ENCODE data around the gene GNAQ. TPM values are rescaled to one million over a fixed set of nuclear protein-coding genes. Genes with fewer than 3 reads are reported as not detected.
A peak's percentile ranks its signal among the peaks of the same experiment; 100 is the strongest.
"Not testable (repeated sequence)": the region's sequence is repeated elsewhere in the genome, so short reads cannot be mapped to it uniquely, and the experiment has no call there.

Gene GNAQ
- polyA plus RNA-seq, 1 donor (not counting 4 experiments of a cell fraction or from before 2014, with no cell fraction given): 64.3 TPM

DNA sequence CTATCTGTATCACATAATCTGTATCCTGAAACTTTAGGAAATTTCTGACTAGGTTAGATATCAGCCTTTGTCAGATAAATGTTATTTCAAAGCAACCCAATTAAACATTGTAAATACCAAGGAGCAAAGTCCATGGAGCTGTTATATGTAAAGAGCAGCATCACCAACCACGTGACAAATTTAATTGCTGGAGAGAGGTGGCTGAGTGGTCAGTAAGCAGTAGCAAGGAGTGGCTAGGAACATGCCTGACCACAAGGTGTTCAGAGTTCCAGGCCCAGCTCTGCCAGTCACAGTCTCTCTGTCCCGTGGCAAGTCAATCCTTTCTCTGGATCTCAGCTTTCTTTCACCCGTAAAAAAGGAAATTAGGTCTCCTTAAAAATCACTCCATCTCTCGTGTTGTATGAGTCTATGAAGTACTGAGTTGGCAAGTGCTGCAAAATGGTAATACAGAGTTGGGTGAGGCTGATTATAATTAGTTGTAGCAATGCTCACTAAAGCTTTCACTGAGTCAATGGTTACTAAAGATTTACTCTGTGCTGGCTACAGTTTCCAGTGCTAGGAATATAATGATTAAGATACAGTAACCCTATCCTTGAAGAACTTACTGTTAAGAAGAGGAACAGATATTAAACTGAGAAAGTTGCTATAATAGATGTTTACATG is 166.1 kb downstream of the GNAQ start:
- Histone ChIP-seq H3K27me3 (ENCODE audit: control insufficient read depth, extremely low read depth, insufficient read depth, low read length) (no peaks in the 10 kb centered on the region), H3K36me3 (ENCODE audit: control insufficient read depth in 2 of 2, extremely low read depth in 1 of 2, insufficient read depth in 2 of 2, low read length in 2 of 2) (peaks cover 0 to 2% of the 10 kb centered on the region in 2 experiments), H3K9me3 (ENCODE audit: control insufficient read depth, low read depth, low read length) (no peaks in the 10 kb centered on the region), H3K9ac (ENCODE audit: control insufficient read depth, extremely low read depth, insufficient read depth, low read length) (no peak overlapping the region), H3K79me2 (ENCODE audit: control insufficient read depth, insufficient read depth, low read length) (peaks cover 3% of the 10 kb centered on the region), H3K9me1 (ENCODE audit: control insufficient read depth, extremely low read depth, insufficient read depth, low read length) (no peaks in the 10 kb centered on the region), H4K20me1 (ENCODE audit: control insufficient read depth, extremely low read depth, insufficient read depth, low read length) (no peaks in the 10 kb centered on the region), H2AFZ (ENCODE audit: control insufficient read depth, low read length) (no peak overlapping the region), H3K4me1 (ENCODE audit: control insufficient read depth, extremely low read depth, insufficient read depth, low read length) (no peaks in the 10 kb centered on the region), H3K4me2 (ENCODE audit: control insufficient read depth, extremely low read depth, insufficient read depth, low read depth, low read length) (no peak overlapping the region), H3K27ac (ENCODE audit: control insufficient read depth, insufficient read depth, low read length) (no peak overlapping the region), H3K4me3 (ENCODE audit: control insufficient read depth in 2 of 3, extremely low read depth in 1 of 3, insufficient read depth in 2 of 3, low read depth in 1 of 3, low read length in 3 of 3) (no peak overlapping the region)
- TF ChIP-seq CTCF (optimal IDR thresholded peaks at IDR 0.05 in 1 of 3, IDR thresholded peaks at IDR 0.05 in 1 of 3, conservative IDR thresholded peaks at IDR 0.05 in 1 of 3; ENCODE audit: extremely low read depth in 1 of 3, insufficient read depth in 2 of 3, low read length in 3 of 3) (no peak), EZH2 (IDR thresholded peaks at IDR 0.05; ENCODE audit: low read length) (no peak)
- DNase-seq (ENCODE audit: low read depth, low spot score) (no peak), FAIRE-seq (no peak)
- dilution Hi-C loops (cut with MboI; ENCODE audit: extremely low pct_ligation_motif_present, low sequenced_read_pairs): no loop called here

DNA sequence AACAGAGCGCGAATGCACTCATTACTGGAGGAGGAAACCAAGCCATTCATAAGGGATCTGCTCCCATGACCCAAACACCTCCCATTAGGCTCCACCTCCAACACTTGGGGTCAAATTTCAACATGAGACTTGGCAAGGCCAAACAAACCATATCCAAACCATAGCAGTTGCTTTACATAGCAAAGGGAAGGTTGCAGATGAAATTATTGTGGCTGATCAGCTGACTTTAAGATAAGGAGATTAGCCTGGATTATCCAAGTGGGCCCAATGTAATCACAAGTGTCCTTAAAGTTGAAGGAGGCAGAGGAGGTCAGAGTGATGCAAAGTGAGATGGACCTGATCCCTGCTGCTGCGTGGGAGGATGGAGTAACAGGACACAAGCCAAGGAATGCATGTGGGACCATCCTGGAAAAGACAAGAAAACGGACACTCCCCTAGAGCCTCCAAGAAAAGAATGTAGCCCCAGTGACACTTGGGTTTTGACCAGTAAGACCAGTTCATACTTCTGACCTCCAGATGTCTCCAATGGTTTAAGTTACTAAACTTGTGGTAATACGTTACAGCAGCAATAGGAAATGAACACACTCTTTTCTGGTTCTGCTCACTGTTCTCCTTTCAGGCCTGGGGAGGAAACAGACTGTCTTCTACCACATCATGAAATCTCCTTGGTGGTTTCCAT is 167.3 kb downstream of the GNAQ start:
- no peaks in the 10 kb centered on the region for H3K4me1 ChIP-seq (ENCODE audit: control insufficient read depth, extremely low read depth, insufficient read depth, low read length)
- H3K4me2 ChIP-seq (ENCODE audit: control insufficient read depth, extremely low read depth, insufficient read depth, low read depth, low read length): no peak overlapping the region
- H3K9me3 ChIP-seq (ENCODE audit: control insufficient read depth, low read depth, low read length): no peaks in the 10 kb centered on the region
- H3K9ac ChIP-seq (ENCODE audit: control insufficient read depth, extremely low read depth, insufficient read depth, low read length): no peak overlapping the region
- H3K27me3 ChIP-seq (ENCODE audit: control insufficient read depth, extremely low read depth, insufficient read depth, low read length): no peaks in the 10 kb centered on the region
- H2AFZ ChIP-seq (ENCODE audit: control insufficient read depth, low read length): no peak overlapping the region
- H3K4me3 ChIP-seq (ENCODE audit: control insufficient read depth in 2 of 3, extremely low read depth in 1 of 3, insufficient read depth in 2 of 3, low read depth in 1 of 3, low read length in 3 of 3): no peak overlapping the region
- no peak for DNase-seq (ENCODE audit: low read depth, low spot score)
- H3K9me1 ChIP-seq (ENCODE audit: control insufficient read depth, extremely low read depth, insufficient read depth, low read length): no peaks in the 10 kb centered on the region
- peaks cover 0 to 2% of the 10 kb centered on the region in 2 experiments for H3K36me3 ChIP-seq (ENCODE audit: control insufficient read depth in 2 of 2, extremely low read depth in 1 of 2, insufficient read depth in 2 of 2, low read length in 2 of 2)
- H3K79me2 ChIP-seq (ENCODE audit: control insufficient read depth, insufficient read depth, low read length): peaks cover 5% of the 10 kb centered on the region
- dilution Hi-C loops (cut with MboI; ENCODE audit: extremely low pct_ligation_motif_present, low sequenced_read_pairs): no loop called here
- TF ChIP-seq CTCF (optimal IDR thresholded peaks at IDR 0.05 in 1 of 3, IDR thresholded peaks at IDR 0.05 in 1 of 3, conservative IDR thresholded peaks at IDR 0.05 in 1 of 3; ENCODE audit: extremely low read depth in 1 of 3, insufficient read depth in 2 of 3, low read length in 3 of 3) (no peak), EZH2 (IDR thresholded peaks at IDR 0.05; ENCODE audit: low read length) (no peak)
- peak; percentile 41 for FAIRE-seq
- H3K27ac ChIP-seq (ENCODE audit: control insufficient read depth, insufficient read depth, low read length): no peak overlapping the region
- H4K20me1 ChIP-seq (ENCODE audit: control insufficient read depth, extremely low read depth, insufficient read depth, low read length): no peaks in the 10 kb centered on the region

GRCh38 chr9:77863638-77864037 is 168.0 kb downstream of the GNAQ start:
- H4K20me1 ChIP-seq (ENCODE audit: control insufficient read depth, extremely low read depth, insufficient read depth, low read length); H3K27me3 ChIP-seq (ENCODE audit: control insufficient read depth, extremely low read depth, insufficient read depth, low read length); dilution Hi-C loops (cut with MboI; ENCODE audit: extremely low pct_ligation_motif_present, low sequenced_read_pairs); H3K27ac ChIP-seq (ENCODE audit: control insufficient read depth, insufficient read depth, low read length); H3K36me3 ChIP-seq (ENCODE audit: control insufficient read depth in 2 of 2, extremely low read depth in 1 of 2, insufficient read depth in 2 of 2, low read length in 2 of 2); H3K9ac ChIP-seq (ENCODE audit: control insufficient read depth, extremely low read depth, insufficient read depth, low read length); H3K4me1 ChIP-seq (ENCODE audit: control insufficient read depth, extremely low read depth, insufficient read depth, low read length); H2AFZ ChIP-seq (ENCODE audit: control insufficient read depth, low read length); H3K4me3 ChIP-seq (ENCODE audit: control insufficient read depth in 2 of 3, extremely low read depth in 1 of 3, insufficient read depth in 2 of 3, low read depth in 1 of 3, low read length in 3 of 3); H3K4me2 ChIP-seq (ENCODE audit: control insufficient read depth, extremely low read depth, insufficient read depth, low read depth, low read length); H3K79me2 ChIP-seq (ENCODE audit: control insufficient read depth, insufficient read depth, low read length); DNase-seq (ENCODE audit: low read depth, low spot score); H3K9me3 ChIP-seq (ENCODE audit: control insufficient read depth, low read depth, low read length); FAIRE-seq; H3K9me1 ChIP-seq (ENCODE audit: control insufficient read depth, extremely low read depth, insufficient read depth, low read length): not testable (repeated sequence)

All from keratinocyte (primary cell).